K562 (cell line): Measurements from ENCODE around the gene POLN. TPM values are rescaled to one million over a fixed set of nuclear protein-coding genes. Genes with fewer than 3 reads are reported as not detected.

Experiments used
- ATAC-seq: fragments of 200-7000 bp; cut with Tn5 transposase; 3 replicates; pipeline ENCODE4 v1.9.1; 2020; ENCODE audit warnings: moderate library complexity
- BruUV-seq: library from RNA; stranded (reverse); fragments of 400-500 nt; replicated peaks from 2 replicates; lab custom pipeline; 2021; lab: Mats Ljungman, UMichigan
- CTCF ChIA-PET: fragments of 300-600 bp; formaldehyde crosslinking; extraction: SDS; loops from one replicate; lab custom pipeline; 2021; ENCODE audit warnings: low intra/inter-chr PET ratio; lab: Yijun Ruan, JAX
- POLR2A ChIA-PET: fragments of 300-600, 350-650 bp; sonication (Branson Sonifier 250); formaldehyde crosslinking; extraction: SDS; loops from one replicate; lab custom pipeline; 2021; ENCODE audit warnings: antibody characterized with exemption, inconsistent platforms; lab: Yijun Ruan, JAX
- DNase-seq, 4 experiments: peaks; one replicate each; pipeline versions ENCODE4 v3.0.0 to v3.0.0-alpha.2; 2011 to 2018; ENCODE audit warnings: low spot score in 3 of 4, mixed read lengths in 3 of 4; ENCODE audit errors: extremely low read depth in 1 of 4
- FAIRE-seq: peaks from 2 replicates; lab custom pipeline; 2011; peaks lifted over from hg19 to GRCh38; lab: Jason Lieb, UNC
- H2AFZ ChIP-seq: 2 replicates; pipeline ENCODE4 v1.6.0; 2011; ENCODE audit warnings: low read depth, low read length, control low read depth, inconsistent platforms
- H3K27ac ChIP-seq: fragments of 200-600 bp; 3 replicates; pipeline ENCODE4 v1.8.0; 2011; ENCODE audit warnings: low read depth, mild to moderate bottlenecking, control low read depth, inconsistent platforms, low read length, moderate library complexity, mixed read lengths; ENCODE audit errors: extremely low read depth
- H3K27me3 ChIP-seq, 2 experiments: fragments of 300-600 bp in 1 of 2; 2 replicates in 1 of 2; 3 replicates in 1 of 2; pipeline versions ENCODE4 v1.6.0 to v1.8.0; 2011; ENCODE audit warnings: inconsistent platforms in 2 of 2, low read length in 2 of 2, mild to moderate bottlenecking in 1 of 2, mixed read lengths in 1 of 2, moderate library complexity in 1 of 2; ENCODE audit not compliant: control insufficient read depth in 2 of 2, insufficient read depth in 2 of 2
- H3K36me3 ChIP-seq: fragments of 300-600 bp; 3 replicates; pipeline ENCODE4 v1.8.0; 2011; ENCODE audit warnings: mild to moderate bottlenecking, low read length, inconsistent platforms; ENCODE audit not compliant: control insufficient read depth, insufficient read depth
- H3K4me1 ChIP-seq, 2 experiments: fragments of 200-600 bp in 1 of 2; replicated peaks in 1 of 2; 2 replicates in 1 of 2; 3 replicates in 1 of 2; pipeline versions ENCODE4 v1.5.1 to v1.8.0; 2011; ENCODE audit warnings: inconsistent platforms in 2 of 2, low read length in 2 of 2, mild to moderate bottlenecking in 1 of 2, mixed read lengths in 1 of 2, moderate library complexity in 1 of 2; ENCODE audit not compliant: control insufficient read depth in 2 of 2, insufficient read depth in 2 of 2
- H3K4me2 ChIP-seq: 2 replicates; pipeline ENCODE4 v1.6.1; 2011; ENCODE audit warnings: low read length, control low read depth, inconsistent platforms, mixed read lengths; ENCODE audit not compliant: insufficient read depth
- H3K4me3 ChIP-seq: fragments of 200-600 bp; sonication (generic), shearing (Covaris generic); 2 replicates; pipeline ENCODE4 v1.5.1; 2016; ENCODE audit warnings: control low read depth, inconsistent platforms
- H3K79me2 ChIP-seq: fragments of 200-600 bp; 3 replicates; pipeline ENCODE4 v1.8.0; 2011; ENCODE audit warnings: low read length, inconsistent platforms; ENCODE audit not compliant: control insufficient read depth, insufficient read depth
- H3K9ac ChIP-seq, 2 experiments: 2 replicates each; pipeline versions ENCODE4 v1.6.0 to v1.6.1; 2011; ENCODE audit warnings: low read depth in 2 of 2, low read length in 2 of 2, control low read depth in 1 of 2, inconsistent platforms in 1 of 2, mild to moderate bottlenecking in 1 of 2, mixed read lengths in 1 of 2; ENCODE audit not compliant: insufficient read depth in 1 of 2
- H3K9me1 ChIP-seq: one replicate; pipeline ENCODE4 v1.6.0; 2011; ENCODE audit warnings: inconsistent platforms, mild to moderate bottlenecking, low read length, moderate library complexity; ENCODE audit not compliant: control insufficient read depth, insufficient read depth
- H3K9me3 ChIP-seq: replicated peaks from 2 replicates; pipeline ENCODE4 v1.5.1; 2011; ENCODE audit warnings: low read depth, low read length, inconsistent platforms; ENCODE audit not compliant: control insufficient read depth, insufficient read depth
- H4K20me1 ChIP-seq: replicated peaks from 2 replicates; pipeline ENCODE4 v1.6.1; 2011; ENCODE audit warnings: low read length, inconsistent platforms, mixed read lengths; ENCODE audit not compliant: control insufficient read depth, insufficient read depth
- C11orf30 ChIP-seq: fragments of 450-650 bp; IDR thresholded peaks from 2 replicates; pipeline ENCODE4 v1.6.1; 2016; ENCODE audit warnings: low read depth, mild to moderate bottlenecking
- NCOA1 ChIP-seq: fragments of 450-650 bp; IDR thresholded peaks from 2 replicates; pipeline ENCODE4 v1.6.1; 2016; ENCODE audit warnings: low read depth
- RFX1 ChIP-seq: fragments of 450-650 bp; IDR thresholded peaks from 2 replicates; pipeline ENCODE4 v1.6.1; 2016; ENCODE audit warnings: mild to moderate bottlenecking, moderate library complexity
- SP2 ChIP-seq: IDR thresholded peaks from 2 replicates; pipeline ENCODE4 v1.6.1; 2011; ENCODE audit warnings: mild to moderate bottlenecking, low read depth, low read length, moderate library complexity; ENCODE audit not compliant: poor library complexity, severe bottlenecking; ENCODE audit errors: extremely low read depth
- WGBS: fragments of 100-300 bp; shearing (Covaris generic); methylation state at CpG from one replicate; pipeline ENCODE4 v1.1.6; 2016; ENCODE audit warnings: low coverage, mixed read lengths; ENCODE audit not compliant: insufficient coverage; ENCODE audit errors: missing lambda C conversion rate; 5-methylcytosine and 5-hydroxymethylcytosine counted together
- in situ Hi-C: fragments of 300-500 bp; cut with MboI; formaldehyde crosslinking; loops from 4 replicates; pipeline ENCODE4 v1.15.0; 2018; ENCODE audit warnings: inconsistent platforms, mixed read lengths
- intact Hi-C: fragments of 100-400 bp; cut with micrococcal nuclease; formaldehyde crosslinking; loops from 2 replicates; pipeline ENCODE4 v1.14.2; 2022
- polyA plus RNA-seq, 8 experiments: library from polyadenylated mRNA; depleted of rRNA in 4 of 8; stranded (reverse) in 5 of 8; unstranded in 3 of 8; fragments of >200 nt; fragmentation: Nextera tagmentation in 2 of 8; fragmentation: Illumina TruSeq in 1 of 8; extraction: Ambion mirVana in 2 of 8; extraction: Trizol in 1 of 8; gene quantifications; 2 replicates each; pipeline versions ENCODE4 v1.2.1 to v1.2.3, GENCODE V29; 2011 to 2014; ENCODE audit warnings: inconsistent platforms in 1 of 8, missing spikeins in 1 of 8
- total RNA-seq, 7 experiments: library from RNA; depleted of rRNA in 6 of 7; stranded (reverse); fragments of >200 nt in 6 of 7; fragmentation: Illumina TruSeq in 2 of 7; extraction: Trizol in 2 of 7; gene quantifications; 2 replicates each; pipeline versions ENCODE4 v1.2.1 to v1.2.3, GENCODE V29; 2011 to 2021; ENCODE audit warnings: low replicate concordance in 1 of 7

Gene POLN
- total and polyA plus RNA-seq, 9 of the 15 experiments (the other 6 are each of a cell fraction or from before 2014, with no cell fraction given), result 0.08 to 0.91 (median 0.32) TPM

GRCh38 chr4:2245787-2246275 is 3.9 kb upstream of the POLN start:
- H2AFZ ChIP-seq, result peak overlapping the region; percentile 66; the same call in 1 of the 2 replicates
- TF ChIP-seq C11orf30 (no peak), RFX1 (no peak), NCOA1 (no peak), SP2 (no peak)
- TF ChIP-seq, all 486 proteins: peak for 0
- H3K79me2 ChIP-seq, result peaks cover 11% of the 10 kb centered on the region
- in situ Hi-C loops, result no loop called here
- no peaks in the 10 kb centered on the region for H3K27me3 ChIP-seq
- H3K27ac ChIP-seq, result no peak overlapping the region
- DNase-seq (no peak), ATAC-seq (no peak), FAIRE-seq (no peak)
- no TSS peak for BruUV-seq
- H3K4me3 ChIP-seq, result no peak overlapping the region
- H3K9me3 ChIP-seq, result no peaks in the 10 kb centered on the region
- no peaks in the 10 kb centered on the region for H3K36me3 ChIP-seq
- peak overlapping the region in 1 of 2 experiments; percentile 81; a peak in 1 of 4 replicates for H3K9ac ChIP-seq
- 81% methylated on average over 7 of the region's 7 CpGs for WGBS
- intact Hi-C loops, result loop anchor here (10.0 kb wide), 1 partner anchor 169 kb away; the partner anchor contains the start of genes CFAP99 and ZFYVE28
- H3K4me2 ChIP-seq, result no peak overlapping the region
- CTCF ChIA-PET, result no interaction called here
- H3K9me1 ChIP-seq, result no peaks in the 10 kb centered on the region
- H4K20me1 ChIP-seq, result no peaks in the 10 kb centered on the region
- H3K4me1 ChIP-seq, result peaks cover 5 to 74% of the 10 kb centered on the region in 2 experiments; a peak in 4 of 5 replicates
- POLR2A ChIA-PET, result interaction anchor here (0.6 to 1.3 kb wide), 3 partner anchors 13 to 19 kb away, joined by 3 to 5 read pairs (median 3); partner anchors contain the start of gene MXD4
